Ascending aorta (tissue), 2 donors: ENCODE data around the gene IAH1. TPM values are rescaled to one million over a fixed set of nuclear protein-coding genes. Genes with fewer than 3 reads are reported as not detected.

ENCODE experiments used
- DNase-seq, 2 donors: peaks; one replicate each; pipeline ENCODE4 v3.0.0-alpha.2; 2019; ENCODE audit warnings: low spot score in 2 of 2
- H3K27ac ChIP-seq, 2 donors: fragments of 200-600 bp; sonication (generic); one replicate each; pipeline ENCODE4 v1.5.1; 2016 to 2017; ENCODE audit warnings: mild to moderate bottlenecking in 1 of 2
- H3K27me3 ChIP-seq: fragments of 200-600 bp; sonication (generic); one replicate; pipeline ENCODE4 v1.5.1; 2017
- H3K36me3 ChIP-seq, 2 donors: fragments of 200-600 bp; sonication (generic); one replicate each; pipeline ENCODE4 v1.5.1; 2016
- H3K4me1 ChIP-seq, 2 donors: fragments of 200-600 bp; sonication (generic); one replicate each; pipeline ENCODE4 v1.5.1; 2016 to 2017; ENCODE audit warnings: mild to moderate bottlenecking in 1 of 2
- H3K4me3 ChIP-seq, 2 donors: fragments of 200-600 bp; sonication (generic); one replicate each; pipeline ENCODE4 v1.5.1; 2016 to 2017; ENCODE audit warnings: mild to moderate bottlenecking in 1 of 2
- H3K9me3 ChIP-seq, 2 donors: fragments of 200-600 bp; sonication (generic); one replicate each; pipeline ENCODE4 v1.5.1; 2016
- intact Hi-C: fragments of 100-400 bp; cut with DNase I; formaldehyde crosslinking; loops from one replicate; pipeline ENCODE4 v1.15.1; 2023
- total RNA-seq: library from RNA; depleted of rRNA; stranded (reverse); fragments of >200 nt; gene quantifications from one replicate; pipeline ENCODE4 v1.1.0, GENCODE V29; 2016
- TF ChIP-seq, protein P1 (sequence below), 3 experiments: fragments of 200-600 bp in 2 of 3; fragments of 450-650 bp in 1 of 3; sonication (generic) in 2 of 3; IDR thresholded peaks; one replicate each; pipeline ENCODE4 v1.5.1; 2016 to 2019; ENCODE audit warnings: antibody characterized with exemption in 3 of 3, mild to moderate bottlenecking in 1 of 3, moderate library complexity in 1 of 3

IAH1 gene
- total RNA-seq, 1 donor from 2014 or later, result 86.0 TPM

DNA sequence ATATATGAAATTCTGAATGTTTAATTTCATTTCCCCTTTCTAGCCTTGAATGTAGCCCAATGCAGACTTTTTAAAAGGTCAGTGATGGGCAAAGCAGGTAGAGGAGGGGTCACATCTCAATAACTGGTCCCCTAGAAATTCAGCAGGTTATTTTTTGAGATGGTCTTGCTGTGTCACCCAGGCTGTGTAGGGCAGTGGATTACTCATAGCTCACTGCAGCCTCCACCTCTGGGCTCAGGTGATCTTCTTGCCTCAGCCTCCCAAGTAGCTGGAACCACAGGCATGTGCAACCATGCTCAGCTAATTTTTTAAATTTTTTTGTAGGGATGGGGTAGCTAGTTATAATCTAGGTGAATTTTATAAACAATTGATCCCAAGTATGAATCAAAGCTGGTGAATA, 8.8 kb downstream of the IAH1 start:
- no peak for DNase-seq
- Histone ChIP-seq H3K27ac (no peak overlapping the region), H3K27me3 (no peaks in the 10 kb centered on the region), H3K36me3 (peaks cover 63 to 84% of the 10 kb centered on the region in 2 donors), H3K4me1 (peaks cover 0 to 2% of the 10 kb centered on the region in 2 donors), H3K4me3 (no peak overlapping the region), H3K9me3 (no peaks in the 10 kb centered on the region)
- TF ChIP-seq, protein P1, sequence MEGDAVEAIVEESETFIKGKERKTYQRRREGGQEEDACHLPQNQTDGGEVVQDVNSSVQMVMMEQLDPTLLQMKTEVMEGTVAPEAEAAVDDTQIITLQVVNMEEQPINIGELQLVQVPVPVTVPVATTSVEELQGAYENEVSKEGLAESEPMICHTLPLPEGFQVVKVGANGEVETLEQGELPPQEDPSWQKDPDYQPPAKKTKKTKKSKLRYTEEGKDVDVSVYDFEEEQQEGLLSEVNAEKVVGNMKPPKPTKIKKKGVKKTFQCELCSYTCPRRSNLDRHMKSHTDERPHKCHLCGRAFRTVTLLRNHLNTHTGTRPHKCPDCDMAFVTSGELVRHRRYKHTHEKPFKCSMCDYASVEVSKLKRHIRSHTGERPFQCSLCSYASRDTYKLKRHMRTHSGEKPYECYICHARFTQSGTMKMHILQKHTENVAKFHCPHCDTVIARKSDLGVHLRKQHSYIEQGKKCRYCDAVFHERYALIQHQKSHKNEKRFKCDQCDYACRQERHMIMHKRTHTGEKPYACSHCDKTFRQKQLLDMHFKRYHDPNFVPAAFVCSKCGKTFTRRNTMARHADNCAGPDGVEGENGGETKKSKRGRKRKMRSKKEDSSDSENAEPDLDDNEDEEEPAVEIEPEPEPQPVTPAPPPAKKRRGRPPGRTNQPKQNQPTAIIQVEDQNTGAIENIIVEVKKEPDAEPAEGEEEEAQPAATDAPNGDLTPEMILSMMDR (IDR thresholded peaks at IDR 0.05), result no peak
- intact Hi-C loops, result no loop called here

DNA sequence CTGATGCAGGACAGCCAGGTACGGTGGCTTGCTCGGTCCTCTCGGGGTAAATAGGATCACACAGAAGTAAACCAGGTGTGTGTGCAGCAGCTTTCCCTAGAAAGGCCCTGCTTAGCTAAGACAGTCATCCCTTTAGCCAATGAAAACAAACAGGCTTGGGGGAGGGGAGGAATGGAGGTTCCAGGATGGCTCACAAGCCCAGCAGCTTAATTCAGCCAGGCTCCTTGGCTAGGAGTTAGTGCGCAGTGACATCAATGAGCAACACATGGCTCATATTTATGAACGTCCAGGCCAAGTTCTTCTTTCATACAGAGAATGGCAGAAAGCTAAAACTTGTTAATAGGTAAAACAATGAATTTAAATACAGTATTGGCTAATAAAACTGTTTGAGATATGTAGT, 10.2 kb downstream of the IAH1 start:
- H3K4me1 ChIP-seq, result no peaks in the 10 kb centered on the region
- no peak for DNase-seq
- TF ChIP-seq, protein P1 (IDR thresholded peaks at IDR 0.05), result no peak
- intact Hi-C loops, result no loop called here
- no peaks in the 10 kb centered on the region for H3K27me3 ChIP-seq
- H3K27ac ChIP-seq, result peak overlapping the region in 1 of 2 donors; percentile 1
- no peaks in the 10 kb centered on the region for H3K9me3 ChIP-seq
- H3K36me3 ChIP-seq, result peaks cover 71 to 96% of the 10 kb centered on the region in 2 donors
- H3K4me3 ChIP-seq, result no peak overlapping the region

DNA sequence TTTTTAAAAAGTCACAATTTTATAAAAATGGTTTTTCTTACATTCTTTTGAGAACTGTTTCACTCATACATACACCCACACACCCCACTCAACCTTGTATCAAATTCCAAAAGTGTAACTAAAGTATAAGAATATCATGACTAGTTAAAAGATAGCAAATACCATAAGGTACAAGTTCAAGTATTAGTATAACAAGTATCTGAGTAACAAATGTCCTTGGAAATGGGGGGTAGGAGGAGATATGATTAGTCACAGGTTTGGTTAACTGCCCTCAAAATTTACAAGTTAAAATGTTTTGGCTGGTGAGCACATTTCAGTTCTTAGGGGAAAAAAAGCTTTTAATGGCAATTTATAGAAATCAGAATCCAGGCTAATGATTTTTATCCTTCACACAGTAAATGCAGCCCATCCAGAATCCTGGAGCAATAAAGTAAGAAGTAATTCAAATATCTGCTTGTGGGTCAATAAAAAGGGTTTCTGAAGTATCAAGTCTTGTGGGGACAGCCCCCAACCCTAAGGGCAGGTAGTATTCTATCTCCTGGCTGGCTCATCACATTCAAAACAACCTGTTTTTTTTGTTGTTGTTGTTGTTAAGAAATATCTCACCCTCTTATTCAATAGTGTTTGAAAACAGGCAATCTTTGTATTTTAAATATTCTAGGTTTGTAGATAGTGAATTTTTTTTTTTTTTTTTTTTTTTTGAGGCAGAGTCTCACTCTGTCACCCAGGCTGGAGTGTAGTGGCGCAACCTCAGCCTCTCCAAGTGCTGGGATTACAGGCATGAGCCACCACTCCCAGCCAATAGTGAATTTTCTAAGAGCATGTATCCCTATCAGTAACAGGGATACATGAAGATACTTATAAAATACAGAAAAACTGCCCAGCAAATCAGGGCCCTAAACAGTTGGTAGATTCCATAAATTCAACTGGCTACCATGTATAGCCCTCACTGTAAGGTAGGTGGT, 14.5 kb downstream of the IAH1 start:
- H3K36me3 ChIP-seq, result peaks cover 72 to 95% of the 10 kb centered on the region in 2 donors
- H3K4me1 ChIP-seq, result no peaks in the 10 kb centered on the region
- no peaks in the 10 kb centered on the region for H3K9me3 ChIP-seq
- TF ChIP-seq, protein P1 (IDR thresholded peaks at IDR 0.05), result no peak
- no peak overlapping the region for H3K4me3 ChIP-seq
- intact Hi-C loops, result no loop called here
- no peak for DNase-seq
- H3K27me3 ChIP-seq, result no peaks in the 10 kb centered on the region
- no peak overlapping the region for H3K27ac ChIP-seq

DNA sequence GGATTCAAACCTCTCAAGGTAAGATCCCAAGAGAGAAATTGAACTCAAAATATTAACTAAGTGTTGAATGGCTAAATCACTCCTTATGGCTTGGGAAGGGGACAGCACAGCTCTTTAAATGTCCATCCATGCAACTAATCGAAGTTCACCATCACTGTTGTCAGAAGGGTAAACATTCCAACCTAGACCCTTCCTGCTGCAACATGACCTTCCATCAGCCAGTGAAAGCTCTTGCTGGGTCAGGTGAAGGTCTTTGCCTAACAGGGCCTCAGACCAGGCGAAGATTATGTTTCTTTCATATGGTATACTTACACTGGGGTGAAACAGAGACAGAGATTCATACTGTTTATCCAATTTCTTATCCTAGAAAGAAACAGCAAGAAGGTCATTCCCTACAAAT, 16.4 kb downstream of the IAH1 start:
- TF ChIP-seq, protein P1 (IDR thresholded peaks at IDR 0.05), result no peak
- DNase-seq, result no peak
- no peak overlapping the region for H3K27ac ChIP-seq
- H3K36me3 ChIP-seq, result peaks cover 65 to 92% of the 10 kb centered on the region in 2 donors
- no peaks in the 10 kb centered on the region for H3K4me1 ChIP-seq
- no peaks in the 10 kb centered on the region for H3K9me3 ChIP-seq
- no peaks in the 10 kb centered on the region for H3K27me3 ChIP-seq
- no peak overlapping the region for H3K4me3 ChIP-seq
- intact Hi-C loops, result loop anchor here (5.0 kb wide), 1 partner anchor 57 kb away; no protein-coding TSS in a partner anchor

DNA sequence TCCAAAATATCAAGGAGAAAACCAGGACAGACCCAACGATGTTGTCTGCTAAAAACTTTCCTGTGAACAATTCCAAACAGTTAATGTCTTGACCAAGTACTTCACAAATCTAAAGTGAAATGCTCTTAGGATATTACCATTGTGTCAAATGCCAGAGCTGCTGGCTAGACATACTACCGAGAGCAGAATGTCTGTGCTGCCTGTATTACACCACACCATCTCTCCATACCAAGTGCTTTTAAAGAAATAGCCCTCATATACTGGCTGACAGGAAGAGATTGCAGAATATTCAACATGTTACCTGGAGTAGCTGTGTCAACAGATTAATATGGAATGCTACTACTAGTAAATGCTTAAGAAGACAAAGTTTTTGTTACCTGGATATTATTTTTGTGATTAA, 18.6 kb downstream of the IAH1 start:
- no peaks in the 10 kb centered on the region for H3K9me3 ChIP-seq
- TF ChIP-seq, protein P1 (IDR thresholded peaks at IDR 0.05), result no peak
- peaks cover 0 to under 1% of the 10 kb centered on the region in 2 donors for H3K4me1 ChIP-seq
- no peaks in the 10 kb centered on the region for H3K27me3 ChIP-seq
- H3K36me3 ChIP-seq, result peaks cover 56 to 88% of the 10 kb centered on the region in 2 donors
- intact Hi-C loops, result loop anchor here (5.0 kb wide), 1 partner anchor 54 kb away; no protein-coding TSS in a partner anchor
- no peak for DNase-seq
- no peak overlapping the region for H3K4me3 ChIP-seq
- no peak overlapping the region for H3K27ac ChIP-seq
